PC-3 (cell line): ENCODE data around the gene SIDT2. TPM values are rescaled to one million over a fixed set of nuclear protein-coding genes. Genes with fewer than 3 reads are reported as not detected.

Experiments used
- ATAC-seq: fragments of 200-7000 bp; cut with Tn5 transposase; 2 replicates; pipeline ENCODE4 v1.9.1; 2020; ENCODE audit warnings: mild to moderate bottlenecking, moderate library complexity
- BruUV-seq: library from RNA; stranded (reverse); fragments of 400-500 nt; replicated peaks from 2 replicates; lab custom pipeline; 2021; lab: Mats Ljungman, UMichigan
- CTCF ChIA-PET: fragments of 300-600 bp; sonication (Branson Sonifier 250); formaldehyde crosslinking; loops from one replicate; lab custom pipeline; 2022; ENCODE audit warnings: antibody characterized with exemption; lab: Charles Lee
- POLR2A ChIA-PET: fragments of 300-600 bp; sonication (Branson Sonifier 250); formaldehyde crosslinking; loops from one replicate; lab custom pipeline; 2022; ENCODE audit warnings: antibody characterized with exemption; ENCODE audit not compliant: unreplicated experiment; lab: Charles Lee
- DNase-seq: peaks from one replicate; pipeline ENCODE4 v3.0.0-alpha.2; 2015
- H2AFZ ChIP-seq: fragments of 300-600 bp; sonication (generic); 2 replicates; pipeline ENCODE4 v1.6.0; 2016; ENCODE audit warnings: antibody characterized with exemption, low read length
- H3F3A ChIP-seq: fragments of 300-600 bp; sonication (generic); one replicate; pipeline ENCODE4 v1.6.0; 2017; ENCODE audit warnings: antibody characterized with exemption, low read length, control low read depth, mild to moderate bottlenecking; ENCODE audit not compliant: unreplicated experiment
- H3K27ac ChIP-seq: fragments of 300-600 bp; sonication (generic); 2 replicates; pipeline ENCODE4 v1.5.1; 2016; ENCODE audit warnings: mild to moderate bottlenecking, low read length
- H3K27me3 ChIP-seq: fragments of 300-600 bp; sonication (generic); 2 replicates; pipeline ENCODE4 v1.6.1; 2016; ENCODE audit warnings: low read length, mixed read lengths
- H3K36me3 ChIP-seq: fragments of 300-600 bp; sonication (generic); 2 replicates; pipeline ENCODE4 v1.6.1; 2016; ENCODE audit warnings: low read depth, mixed run types, low read length, mixed read lengths
- H3K4me1 ChIP-seq: fragments of 300-600 bp; sonication (generic); 2 replicates; pipeline ENCODE4 v1.5.1; 2016; ENCODE audit warnings: low read length; ENCODE audit not compliant: insufficient read depth
- H3K4me2 ChIP-seq: fragments of 300-600 bp; sonication (generic); 2 replicates; pipeline ENCODE4 v1.6.0; 2016; ENCODE audit warnings: low read length
- H3K4me3 ChIP-seq: fragments of 300-600 bp; sonication (generic); 2 replicates; pipeline ENCODE4 v1.5.1; 2016; ENCODE audit warnings: mild to moderate bottlenecking, low read length, mixed read lengths
- H3K79me2 ChIP-seq: fragments of 300-600 bp; sonication (generic); 2 replicates; pipeline ENCODE4 v1.6.1; 2017; ENCODE audit warnings: low read length, mixed read lengths
- H3K9ac ChIP-seq: fragments of 300-600 bp; sonication (generic); 2 replicates; pipeline ENCODE4 v1.6.0; 2016; ENCODE audit warnings: mild to moderate bottlenecking, low read length
- H3K9me2 ChIP-seq: fragments of 300-600 bp; sonication (generic); replicated peaks from 2 replicates; pipeline ENCODE4 v1.6.1; 2016; ENCODE audit warnings: mixed run types, low read length, mixed read lengths
- H3K9me3 ChIP-seq: fragments of 300-600 bp; sonication (generic); 2 replicates; pipeline ENCODE4 v1.6.1; 2016; ENCODE audit warnings: low read length, mixed read lengths
- H4K20me1 ChIP-seq: fragments of 300-600 bp; sonication (generic); 2 replicates; pipeline ENCODE4 v1.6.1; 2016; ENCODE audit warnings: low read length, mixed read lengths
- EZH2 ChIP-seq: fragments of 300-600 bp; sonication (generic); IDR thresholded peaks from one replicate; pipeline ENCODE4 v1.6.1; 2017; ENCODE audit warnings: antibody characterized with exemption, mild to moderate bottlenecking, low read length; ENCODE audit not compliant: unreplicated experiment
- EZH2phosphoT487 ChIP-seq: fragments of 300-600 bp; sonication (generic); IDR thresholded peaks from 2 replicates; pipeline ENCODE4 v1.6.1; 2018; ENCODE audit warnings: mild to moderate bottlenecking, antibody characterized with exemption, low read length, borderline replicate concordance
- intact Hi-C: fragments of 100-400 bp; cut with micrococcal nuclease; formaldehyde crosslinking; loops from 2 replicates; pipeline ENCODE4 v1.9.0; 2023
- total RNA-seq: library from RNA; depleted of rRNA; stranded (reverse); fragments of >200 nt; gene quantifications from 2 replicates; pipeline ENCODE4 v1.2.3, GENCODE V29; 2014
- TF ChIP-seq, protein P1 (sequence below): fragments of 300-600 bp; sonication (generic); conservative IDR thresholded peaks from 2 replicates; pipeline ENCODE4 v1.5.1; 2017; ENCODE audit warnings: antibody characterized with exemption, low read depth, mild to moderate bottlenecking, low read length

SIDT2 gene
- total RNA-seq, 1 experiment from 2014 or later: 13.6 TPM

DNA sequence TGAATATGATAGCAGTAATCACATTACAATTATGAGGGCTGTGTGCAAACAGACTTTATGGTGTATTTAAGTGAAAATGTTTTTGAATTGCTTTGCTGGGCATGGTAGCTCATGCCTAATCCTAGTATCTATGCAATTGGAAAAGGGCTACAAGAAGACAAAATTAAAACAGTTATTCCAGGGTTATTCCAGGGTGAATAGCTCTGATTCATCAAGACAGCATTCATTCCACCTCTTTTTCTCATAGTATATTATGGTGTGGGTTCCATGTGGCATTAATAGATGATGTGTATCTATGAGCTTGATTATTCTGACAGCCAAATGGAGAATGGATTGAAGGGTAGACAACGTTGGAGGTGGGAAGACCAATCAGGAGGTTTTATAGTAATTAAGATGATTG is 12.1 kb upstream of the SIDT2 start:
- H3K36me3 ChIP-seq: peaks cover 72% of the 10 kb centered on the region
- POLR2A ChIA-PET: interaction anchor here (0.6 kb wide), 1 partner anchor 94 kb away, joined by 3 read pairs; no protein-coding TSS in a partner anchor
- CTCF ChIA-PET: no interaction called here

DNA sequence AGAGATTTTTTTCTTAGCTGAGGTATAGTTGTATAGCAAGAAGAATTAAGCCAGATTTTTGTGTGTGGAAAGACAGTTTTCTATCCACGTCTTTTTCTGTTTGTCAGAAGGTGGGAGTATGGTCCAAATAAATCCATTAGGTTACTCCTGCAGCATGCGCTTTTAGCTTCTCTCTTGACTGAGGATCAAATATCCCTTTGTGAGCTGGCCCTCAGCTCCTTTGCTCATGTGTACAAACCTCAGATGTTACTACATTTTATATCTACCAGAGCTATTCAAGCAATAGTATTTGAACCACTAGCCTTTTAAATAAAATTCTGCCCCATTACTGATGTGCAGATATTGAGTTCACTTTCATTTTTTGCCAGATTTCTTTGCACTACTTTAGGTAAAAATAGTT is 8.8 kb upstream of the SIDT2 start:
- ChIA-PET CTCF (no interaction called here), POLR2A (no interaction called here)
- Histone ChIP-seq H3K4me3 (no peak overlapping the region), H3F3A (peaks cover 4% of the 10 kb centered on the region), H3K9me2 (no peaks in the 10 kb centered on the region), H4K20me1 (peaks cover 4% of the 10 kb centered on the region; the same call in 1 of the 2 replicates), H3K27me3 (no peaks in the 10 kb centered on the region), H3K27ac (no peak overlapping the region), H3K9ac (no peak overlapping the region), H2AFZ (no peak overlapping the region), H3K4me1 (no peaks in the 10 kb centered on the region), H3K36me3 (peaks cover 46% of the 10 kb centered on the region), H3K79me2 (no peaks in the 10 kb centered on the region; the same call in 1 of the 2 replicates), H3K4me2 (no peak overlapping the region), H3K9me3 (no peaks in the 10 kb centered on the region)
- BruUV-seq: no TSS peak
- ATAC-seq: no peak
- no peak for DNase-seq
- TF ChIP-seq EZH2: no peak
- TF ChIP-seq, protein P1, sequence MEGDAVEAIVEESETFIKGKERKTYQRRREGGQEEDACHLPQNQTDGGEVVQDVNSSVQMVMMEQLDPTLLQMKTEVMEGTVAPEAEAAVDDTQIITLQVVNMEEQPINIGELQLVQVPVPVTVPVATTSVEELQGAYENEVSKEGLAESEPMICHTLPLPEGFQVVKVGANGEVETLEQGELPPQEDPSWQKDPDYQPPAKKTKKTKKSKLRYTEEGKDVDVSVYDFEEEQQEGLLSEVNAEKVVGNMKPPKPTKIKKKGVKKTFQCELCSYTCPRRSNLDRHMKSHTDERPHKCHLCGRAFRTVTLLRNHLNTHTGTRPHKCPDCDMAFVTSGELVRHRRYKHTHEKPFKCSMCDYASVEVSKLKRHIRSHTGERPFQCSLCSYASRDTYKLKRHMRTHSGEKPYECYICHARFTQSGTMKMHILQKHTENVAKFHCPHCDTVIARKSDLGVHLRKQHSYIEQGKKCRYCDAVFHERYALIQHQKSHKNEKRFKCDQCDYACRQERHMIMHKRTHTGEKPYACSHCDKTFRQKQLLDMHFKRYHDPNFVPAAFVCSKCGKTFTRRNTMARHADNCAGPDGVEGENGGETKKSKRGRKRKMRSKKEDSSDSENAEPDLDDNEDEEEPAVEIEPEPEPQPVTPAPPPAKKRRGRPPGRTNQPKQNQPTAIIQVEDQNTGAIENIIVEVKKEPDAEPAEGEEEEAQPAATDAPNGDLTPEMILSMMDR: no peak
- TF ChIP-seq EZH2phosphoT487: no peak
- intact Hi-C loops: no loop called here

More for the DNA sequence above, 12.1 kb upstream of the SIDT2 start:
- Histone ChIP-seq H3K9me3 (no peaks in the 10 kb centered on the region), H4K20me1 (peaks cover 4% of the 10 kb centered on the region; the same call in 1 of the 2 replicates), H3K9ac (no peak overlapping the region), H3F3A (no peaks in the 10 kb centered on the region), H3K79me2 (peaks cover 3% of the 10 kb centered on the region; the same call in 1 of the 2 replicates), H3K27me3 (no peaks in the 10 kb centered on the region), H3K4me1 (no peaks in the 10 kb centered on the region), H3K9me2 (no peaks in the 10 kb centered on the region), H3K4me3 (no peak overlapping the region), H2AFZ (no peak overlapping the region), H3K27ac (no peak overlapping the region), H3K4me2 (no peak overlapping the region)
- intact Hi-C loops: no loop called here
- no peak for TF ChIP-seq EZH2
- TF ChIP-seq, protein P1: no peak
- no peak for TF ChIP-seq EZH2phosphoT487
- no peak for DNase-seq
- no peak for ATAC-seq
- BruUV-seq: no TSS peak

DNA sequence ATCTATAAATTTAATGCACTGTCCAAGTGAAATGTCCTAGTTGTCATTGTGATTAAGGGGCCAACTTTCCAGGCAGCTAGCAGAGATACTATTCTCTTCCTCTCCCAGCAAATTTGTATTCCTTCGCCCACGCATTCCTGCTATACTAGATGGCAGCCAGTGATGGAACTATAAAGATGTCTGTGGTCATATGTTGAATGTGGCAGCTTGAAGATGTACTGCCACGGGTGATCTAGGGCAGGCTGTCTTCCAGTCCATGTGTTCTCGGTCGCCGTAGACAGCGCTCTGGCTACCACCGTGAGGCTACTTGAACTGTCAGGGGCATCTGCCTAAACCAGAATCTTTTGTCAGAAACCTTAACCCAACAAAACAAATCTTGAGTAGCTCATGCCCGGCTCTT is 8.3 kb upstream of the SIDT2 start:
- peaks cover 45% of the 10 kb centered on the region for H3K36me3 ChIP-seq
- no peaks in the 10 kb centered on the region for H3K9me3 ChIP-seq
- H3K9ac ChIP-seq: no peak overlapping the region
- ATAC-seq (no peak), DNase-seq (no peak)
- BruUV-seq: no TSS peak
- H3K27me3 ChIP-seq: no peaks in the 10 kb centered on the region
- no peaks in the 10 kb centered on the region; the same call in 1 of the 2 replicates for H3K79me2 ChIP-seq
- no peak overlapping the region for H2AFZ ChIP-seq
- no peak overlapping the region for H3K27ac ChIP-seq
- H3F3A ChIP-seq: peaks cover 4% of the 10 kb centered on the region
- intact Hi-C loops: no loop called here
- ChIA-PET CTCF (no interaction called here), POLR2A (no interaction called here)
- no peak overlapping the region for H3K4me3 ChIP-seq
- peaks cover 4% of the 10 kb centered on the region; the same call in 1 of the 2 replicates for H4K20me1 ChIP-seq
- H3K4me1 ChIP-seq: no peaks in the 10 kb centered on the region
- TF ChIP-seq EZH2 (no peak), EZH2phosphoT487 (no peak)
- TF ChIP-seq, protein P1: no peak
- H3K9me2 ChIP-seq: no peaks in the 10 kb centered on the region
- no peak overlapping the region for H3K4me2 ChIP-seq
